Body of pancreas (tissue), 4 donors: ENCODE results near the gene ACVRL1. TPM values are rescaled to one million over a fixed set of nuclear protein-coding genes. Genes with fewer than 3 reads are reported as not detected.
"Not testable (repeated sequence)": the region's sequence is repeated elsewhere in the genome, so short reads cannot be mapped to it uniquely, and the experiment has no call there.

Source experiments
- ATAC-seq: fragments of 150-250 bp; one replicate; pipeline ENCODE4 v1.9.1; 2016
- DNase-seq, 4 donors: peaks; one replicate each; pipeline ENCODE4 v3.0.0-alpha.2; 2019
- H3K27ac ChIP-seq, 4 donors: fragments of 200-600 bp; sonication (generic); 1 replicate in 3 of 4; 2 replicates in 1 of 4; pipeline versions ENCODE4 v1.5.1 to v1.6.1; 2016 to 2019; ENCODE audit warnings: mild to moderate bottlenecking in 1 of 4, mixed read lengths in 1 of 4, moderate library complexity in 1 of 4
- H3K27me3 ChIP-seq, 2 donors: fragments of 200-600 bp; sonication (generic); one replicate each; pipeline ENCODE4 v1.6.0; 2016; ENCODE audit warnings: mild to moderate bottlenecking in 1 of 2
- H3K36me3 ChIP-seq, 2 donors: fragments of 200-600 bp; sonication (generic); replicated peaks in 1 of 2; 2 replicates each; pipeline ENCODE4 v1.5.1; 2016; ENCODE audit warnings: low read depth in 2 of 2; ENCODE audit not compliant: insufficient read depth in 1 of 2
- H3K4me1 ChIP-seq: fragments of 200-600 bp; sonication (generic); one replicate; pipeline ENCODE4 v1.6.0; 2016
- H3K4me3 ChIP-seq, 2 donors: fragments of 200-600 bp; sonication (generic); 1 replicate in 1 of 2; 2 replicates in 1 of 2; pipeline ENCODE4 v1.5.1; 2016 to 2019
- H3K9me3 ChIP-seq, 3 donors: fragments of 200-600 bp; sonication (generic); 1 replicate in 2 of 3; 2 replicates in 1 of 3; pipeline ENCODE4 v1.5.1; 2016
- CTCF ChIP-seq, 7 experiments: fragments of 450-650 bp in 4 of 7; fragments of 200-600 bp in 3 of 7; sonication (generic) in 3 of 7; IDR thresholded peaks; one replicate each; pipeline ENCODE4 v1.5.1; 2016 to 2019; ENCODE audit warnings: antibody characterized with exemption in 7 of 7
- POLR2A ChIP-seq, 3 donors: fragments of 450-650 bp; IDR thresholded peaks; one replicate each; pipeline ENCODE4 v1.6.1; 2016; ENCODE audit warnings: antibody characterized with exemption in 3 of 3, mild to moderate bottlenecking in 2 of 3
- WGBS, 2 donors: methylation state at CpG; one replicate each; pipeline ENCODE4 v1.1.5; 2017; 5-methylcytosine and 5-hydroxymethylcytosine counted together
- intact Hi-C: fragments of 100-400 bp; cut with DNase I; formaldehyde crosslinking; loops from one replicate; pipeline ENCODE4 v1.15.1; 2023
- total RNA-seq, 2 donors: library from RNA; depleted of rRNA; stranded (reverse); fragments of >200 nt; gene quantifications; one replicate each; pipeline ENCODE4 v1.1.0, GENCODE V29; 2016

Gene ACVRL1
- total RNA-seq, 2 donors from 2014 or later = 37.1 to 93.9 TPM

DNA sequence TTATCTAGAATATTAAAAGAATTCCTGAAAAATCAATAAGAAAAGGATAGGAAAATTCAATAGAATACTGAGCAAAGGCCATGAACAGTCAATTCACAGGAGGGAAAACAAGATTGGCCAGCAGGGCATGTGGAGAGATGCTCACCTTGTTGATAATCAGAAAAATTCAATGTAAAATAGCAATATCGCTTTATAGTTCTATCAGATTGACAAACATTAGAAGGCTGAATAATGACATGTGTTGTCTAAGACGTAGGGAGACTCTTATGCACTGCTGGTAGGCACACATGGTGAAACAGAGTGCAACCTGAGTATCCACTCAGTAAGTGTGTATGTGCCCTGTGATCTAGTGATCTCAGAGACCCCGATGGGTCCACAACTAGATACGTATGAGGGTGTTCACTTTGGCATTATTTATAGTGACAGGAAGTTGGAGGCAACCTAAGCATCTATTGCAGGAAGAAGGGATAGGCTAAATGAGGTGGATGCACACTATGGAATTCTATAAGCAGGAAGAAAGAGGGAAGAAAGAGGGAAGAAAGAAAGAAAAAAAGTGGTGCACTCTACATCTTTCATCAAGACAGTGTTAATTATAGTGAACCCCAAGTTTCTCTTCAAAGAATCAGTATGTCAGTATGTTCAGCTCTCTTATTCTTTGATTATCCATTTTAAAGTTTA lies 23.2 kb upstream of the ACVRL1 start:
- Histone ChIP-seq H3K4me3 (no peak overlapping the region), H3K4me1 (peaks cover 3% of the 10 kb centered on the region), H3K27me3 (no peaks in the 10 kb centered on the region), H3K9me3 (no peaks in the 10 kb centered on the region), H3K27ac (no peak overlapping the region), H3K36me3 (no peaks in the 10 kb centered on the region)
- DNase-seq (no peak), ATAC-seq (no peak)
- TF ChIP-seq CTCF (IDR thresholded peaks at IDR 0.05) = no peak
- TF ChIP-seq POLR2A (IDR thresholded peaks at IDR 0.05) = no peak
- WGBS, 2 donors = 78 to 90% methylated on average over 4 of the region's 4 CpGs
- intact Hi-C loops = no loop called here

DNA sequence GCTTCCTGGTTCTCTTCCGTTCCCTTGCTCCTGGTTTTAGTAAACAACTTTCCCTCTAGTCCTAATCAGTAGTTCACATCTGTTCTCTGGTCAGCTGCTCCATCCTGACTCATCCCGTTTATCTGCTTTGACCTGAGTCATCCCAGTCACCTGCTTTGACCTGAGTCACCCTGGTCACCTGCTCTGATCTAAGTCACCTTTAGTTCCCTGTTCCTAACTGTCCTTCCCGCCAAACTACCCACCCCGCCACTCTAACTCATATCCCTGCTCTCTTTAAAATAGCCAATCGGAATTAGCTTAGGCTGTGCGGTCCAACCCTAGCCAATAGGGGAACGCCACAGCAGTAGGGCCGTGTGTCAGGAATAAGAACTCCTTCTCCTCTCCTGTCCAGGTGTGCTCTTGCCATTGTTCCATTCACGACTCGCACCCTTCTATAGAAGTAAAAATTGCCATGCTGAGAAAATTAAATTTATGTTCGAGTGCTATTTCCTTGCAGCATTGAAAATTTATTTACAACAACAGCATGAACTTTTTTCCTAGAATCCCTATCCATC lies 22.6 kb upstream of the ACVRL1 start:
- peaks cover 3% of the 10 kb centered on the region for H3K4me1 ChIP-seq
- intact Hi-C loops = no loop called here
- TF ChIP-seq CTCF (IDR thresholded peaks at IDR 0.05) = no peak
- TF ChIP-seq POLR2A (IDR thresholded peaks at IDR 0.05) = no peak
- H3K36me3 ChIP-seq = no peaks in the 10 kb centered on the region
- no peaks in the 10 kb centered on the region for H3K27me3 ChIP-seq
- DNase-seq (no peak), ATAC-seq (no peak)
- no peaks in the 10 kb centered on the region for H3K9me3 ChIP-seq
- no peak overlapping the region for H3K27ac ChIP-seq
- no peak overlapping the region for H3K4me3 ChIP-seq
- WGBS, 2 donors = 82% methylated on average over 11 of the region's 11 CpGs

GRCh38 chr12:51885294-51886020 lies 21.8 kb upstream of the ACVRL1 start:
- H3K27me3 ChIP-seq, H3K4me3 ChIP-seq, DNase-seq, H3K4me1 ChIP-seq, intact Hi-C loops, H3K9me3 ChIP-seq, H3K36me3 ChIP-seq, H3K27ac ChIP-seq, ATAC-seq: not testable (repeated sequence)
- WGBS, 2 donors = 72 to 85% methylated on average over 10 of the region's 10 CpGs

DNA sequence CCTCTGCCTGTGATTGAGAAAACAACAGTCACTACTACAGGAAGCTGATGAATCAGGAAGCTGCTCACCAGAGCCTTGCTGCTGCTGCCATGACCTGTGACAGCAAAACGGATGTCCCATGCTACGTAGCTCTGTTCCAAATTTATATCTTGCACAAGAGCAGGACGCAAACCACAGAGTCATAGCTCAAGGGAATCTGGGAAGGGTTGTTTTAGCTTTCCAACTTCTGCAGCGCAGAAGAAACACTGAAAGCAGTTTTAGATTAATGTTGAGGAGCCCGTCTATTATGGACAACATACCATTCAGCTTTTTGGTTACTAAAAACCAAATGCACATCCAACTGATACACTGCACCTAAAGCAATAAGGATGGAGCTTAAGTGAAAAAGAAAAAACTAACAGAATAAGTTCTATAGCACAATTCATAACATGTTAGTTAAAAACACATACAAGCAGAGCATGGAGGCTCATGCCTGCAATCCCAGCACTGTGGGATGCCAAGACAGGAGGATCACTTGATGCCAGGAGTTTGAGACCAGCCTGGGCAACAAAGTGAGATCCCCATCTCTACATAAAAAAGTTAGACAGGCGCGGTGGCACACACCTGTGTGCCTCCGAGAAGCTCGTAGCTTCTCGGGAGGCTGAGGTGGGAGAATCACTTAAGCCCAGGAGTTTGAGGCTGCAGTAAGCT lies 21.1 kb upstream of the ACVRL1 start:
- Histone ChIP-seq H3K4me1 (peaks cover 3% of the 10 kb centered on the region), H3K4me3 (no peak overlapping the region), H3K36me3 (no peaks in the 10 kb centered on the region), H3K9me3 (no peaks in the 10 kb centered on the region), H3K27ac (peak overlapping the region in 3 of 4 donors; percentile 2 to 19 (median 6)), H3K27me3 (no peaks in the 10 kb centered on the region)
- WGBS, 2 donors = 66 to 68% methylated on average over 9 to 10 of the region's 10 CpGs
- TF ChIP-seq CTCF (IDR thresholded peaks at IDR 0.05) (no peak), POLR2A (IDR thresholded peaks at IDR 0.05) (no peak)
- peak; percentile 79 for ATAC-seq
- peak; percentile 34 to 83 (median 58) for DNase-seq
- intact Hi-C loops = no loop called here
